ENCODE measurements around the gene TPST2.
A peak's percentile ranks its signal among the peaks of the same experiment; 100 is the strongest.
"Not testable (repeated sequence)": the region's sequence is repeated elsewhere in the genome, so short reads cannot be mapped to it uniquely, and the experiment has no call there.

The TPST2 gene

DNA sequence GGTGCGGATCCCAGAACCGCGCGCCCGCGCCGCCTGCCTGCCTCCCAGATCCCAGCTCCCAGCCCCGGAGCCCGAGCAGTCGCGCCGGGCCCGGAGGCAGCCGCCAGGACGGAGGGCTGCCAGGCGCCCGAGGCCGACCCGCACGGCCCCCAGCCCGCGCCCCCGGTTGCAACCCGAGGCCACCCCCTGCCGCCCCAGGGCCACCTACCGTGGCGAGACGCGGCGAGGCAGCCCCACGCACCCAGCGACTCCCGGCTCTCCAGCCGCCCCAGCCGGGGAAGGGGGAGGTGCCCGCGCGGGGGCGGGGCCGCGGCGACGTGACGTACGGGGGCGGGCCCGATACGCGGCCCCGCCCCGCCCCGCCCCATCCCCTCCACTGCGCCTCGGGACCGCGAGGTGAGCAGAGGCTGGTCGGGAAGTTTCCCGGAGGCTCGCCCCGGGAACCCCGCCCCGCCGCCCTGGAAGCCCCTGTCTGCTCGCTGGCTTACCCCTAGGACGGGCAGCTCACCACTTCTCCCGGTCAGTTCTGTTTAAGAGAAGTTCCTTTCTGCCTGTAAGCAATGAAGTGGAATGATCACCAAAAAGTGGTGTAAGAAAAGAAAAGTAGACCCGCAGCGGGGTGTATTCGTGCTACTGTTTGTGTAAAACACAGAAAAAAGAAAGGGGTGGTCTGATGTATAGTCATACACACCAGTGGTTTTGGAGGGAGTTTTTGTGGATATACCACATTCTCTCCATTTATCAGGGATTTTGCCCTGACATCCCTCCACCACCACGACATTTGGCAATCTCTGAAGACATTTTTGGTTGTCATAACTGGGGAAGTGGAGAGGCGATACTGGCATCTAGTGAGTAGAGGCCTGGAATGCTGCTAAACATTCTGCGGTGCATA, at the start of gene TPST2:
Gene TPST2 (minus strand): TSS at position 288 of the 892 bp plus-strand sequence. CDS start 48,502 bp downstream, outside the sequence.
- DNase-seq (ENCODE audit: low read depth) = peak; percentile 50

GRCh38 chr22:26636296-26636695, 46.4 kb upstream of the TPST2 start:
- DNase-seq (ENCODE audit: low read depth) = no peak

GRCh38 chr22:26635117-26635516, 45.2 kb upstream of the TPST2 start:
- DNase-seq (ENCODE audit: low read depth) = no peak

GRCh38 chr22:26634189-26634588, 44.3 kb upstream of the TPST2 start:
- no peak for DNase-seq (ENCODE audit: low read depth)

GRCh38 chr22:26632422-26633155, 42.7 kb upstream of the TPST2 start:
- no peak for DNase-seq (ENCODE audit: low read depth)

DNA sequence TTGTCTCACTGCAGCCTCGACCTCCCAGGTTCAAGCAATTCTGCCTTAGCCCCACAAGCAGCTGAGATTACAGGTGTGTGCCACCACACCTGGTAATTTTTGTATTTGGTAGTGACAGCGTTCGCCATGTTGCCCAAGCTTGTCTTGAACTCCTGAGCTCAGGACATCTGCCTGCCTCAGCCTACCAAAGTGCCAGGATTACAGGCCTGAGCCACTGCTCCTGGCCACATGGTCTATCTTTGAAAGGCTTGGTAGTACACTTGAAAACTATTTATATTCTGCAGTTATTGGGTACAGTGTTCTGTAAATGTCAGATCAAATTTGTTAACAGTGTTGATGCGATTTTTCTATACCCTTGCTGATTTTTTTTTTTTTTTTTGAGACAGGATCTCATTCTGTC, 41.4 kb upstream of the TPST2 start:
- DNase-seq (ENCODE audit: low read depth) = no peak

- DNase-seq (ENCODE audit: low read depth) = no peak
These were observed 40.2 kb upstream of the TPST2 start for GRCh38 chr22:26629988-26630761.

GRCh38 chr22:26624803-26625202, 34.9 kb upstream of the TPST2 start:
- DNase-seq (ENCODE audit: low read depth) = no peak

DNA sequence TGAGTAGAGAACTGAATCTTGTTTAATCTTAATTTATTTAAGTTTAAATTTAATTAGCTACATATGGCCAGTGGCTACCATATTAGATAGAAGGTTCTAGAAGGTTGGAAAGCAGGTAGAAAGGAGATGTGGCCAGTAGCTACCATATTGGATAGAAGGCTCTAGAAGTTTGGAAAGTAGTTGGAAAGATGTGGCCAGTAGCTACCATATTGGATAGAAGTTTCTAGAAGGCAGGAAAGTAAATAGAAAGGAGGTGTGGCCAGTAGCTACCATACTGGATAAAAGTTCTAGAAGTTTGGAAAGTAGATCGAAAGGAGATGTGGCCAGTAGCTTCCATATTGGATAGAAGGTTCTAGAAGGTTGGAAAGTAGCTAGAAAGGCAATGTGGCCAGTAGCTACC, 34.1 kb upstream of the TPST2 start:
- no peak for DNase-seq (ENCODE audit: low read depth)

- DNase-seq (ENCODE audit: low read depth) = no peak
These were observed 31.7 kb upstream of the TPST2 start, which contains the start of gene CRYBA4 for GRCh38 chr22:26621663-26622062. Gene CRYBA4 (plus strand): TSS chr22:26621963. CDS start chr22:26622597, 634 bp downstream.

DNA sequence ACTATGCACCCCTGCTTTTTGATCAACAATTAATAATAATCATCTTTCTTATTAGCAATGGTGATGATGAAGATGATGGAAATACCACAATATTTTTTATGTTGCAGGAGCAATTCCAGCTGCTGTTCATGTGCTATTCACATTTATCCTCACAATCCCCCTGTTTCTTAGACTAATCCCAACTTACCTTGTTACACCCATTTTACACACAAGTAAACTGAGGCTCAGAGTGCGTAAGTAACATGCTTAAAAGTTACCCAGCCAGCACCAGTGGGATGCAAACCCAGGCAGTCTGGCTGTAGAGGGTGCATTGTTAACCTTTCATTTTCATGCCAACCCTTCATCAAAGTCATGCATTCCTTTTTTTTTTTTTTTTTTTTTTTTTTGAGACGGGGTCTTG, 30.3 kb upstream of the TPST2 start:
- no peak for DNase-seq (ENCODE audit: low read depth)

DNA sequence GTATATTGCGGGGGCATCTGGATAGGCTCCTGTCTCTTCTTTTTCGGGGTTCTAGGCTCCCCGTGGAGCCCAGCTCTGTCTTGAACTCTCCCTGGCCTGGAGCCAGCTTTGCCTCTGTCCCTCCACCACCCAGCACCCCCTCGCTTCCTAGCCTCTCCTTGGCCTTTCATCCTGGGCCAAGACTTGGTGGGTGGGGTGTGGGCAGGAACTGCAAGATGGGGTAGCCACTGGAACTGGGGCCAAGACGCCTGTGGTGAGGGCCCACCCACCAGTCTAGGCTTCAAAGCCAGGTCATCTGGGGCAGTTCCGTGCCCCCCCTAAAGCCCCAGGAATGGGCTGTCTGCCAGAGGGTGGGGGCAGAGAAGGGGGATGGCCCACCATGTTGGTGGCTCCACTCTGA, 29.6 kb upstream of the TPST2 start:
- no peak for DNase-seq (ENCODE audit: low read depth)

DNA sequence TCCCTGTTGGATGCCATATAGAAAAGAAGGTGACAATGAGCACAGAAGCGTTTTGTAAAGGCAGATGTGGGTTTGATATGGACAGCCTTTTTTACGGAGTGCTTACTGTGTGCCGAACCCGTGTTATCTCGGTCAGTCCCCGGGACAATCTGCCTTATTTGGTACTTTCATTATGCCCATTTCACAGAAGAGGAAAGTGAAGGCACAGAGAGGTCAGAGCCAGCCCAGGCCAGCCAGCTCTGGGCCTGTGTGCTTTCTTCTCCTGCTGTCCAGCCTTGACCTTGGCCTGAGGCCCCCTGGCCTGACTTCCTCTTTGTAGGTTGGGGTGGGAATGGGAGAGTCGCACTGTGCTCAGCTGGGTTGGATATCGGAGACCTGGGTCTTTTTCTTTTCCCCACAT, 28.5 kb upstream of the TPST2 start:
- DNase-seq (ENCODE audit: low read depth) = no peak

GRCh38 chr22:26617271-26618199, 27.6 kb upstream of the TPST2 start, which contains the start of gene CRYBB1:
Gene CRYBB1 (minus strand): TSS chr22:26618027. CDS start chr22:26616319, 1,708 bp downstream.
- no peak for DNase-seq (ENCODE audit: low read depth)

DNA sequence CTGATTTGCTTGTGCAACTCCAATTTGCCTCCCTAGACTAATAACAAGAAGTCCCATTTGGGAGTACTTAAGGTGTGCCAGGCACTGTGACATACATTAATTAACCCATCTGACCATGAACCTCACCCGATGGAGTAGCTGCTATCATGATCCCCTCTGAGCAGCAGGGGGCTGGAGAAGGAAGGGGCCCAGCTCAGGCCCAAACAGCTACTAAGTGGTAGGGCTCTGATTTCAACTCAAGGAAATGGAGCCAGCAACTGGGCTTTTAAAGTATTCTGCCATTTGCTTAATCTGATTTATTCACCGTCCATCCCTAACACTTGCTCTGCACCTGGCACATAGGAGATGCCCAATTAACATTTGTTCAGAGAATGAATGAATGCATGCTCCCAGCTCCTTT, 26.7 kb upstream of the TPST2 start:
- DNase-seq (ENCODE audit: low read depth) = no peak

DNA sequence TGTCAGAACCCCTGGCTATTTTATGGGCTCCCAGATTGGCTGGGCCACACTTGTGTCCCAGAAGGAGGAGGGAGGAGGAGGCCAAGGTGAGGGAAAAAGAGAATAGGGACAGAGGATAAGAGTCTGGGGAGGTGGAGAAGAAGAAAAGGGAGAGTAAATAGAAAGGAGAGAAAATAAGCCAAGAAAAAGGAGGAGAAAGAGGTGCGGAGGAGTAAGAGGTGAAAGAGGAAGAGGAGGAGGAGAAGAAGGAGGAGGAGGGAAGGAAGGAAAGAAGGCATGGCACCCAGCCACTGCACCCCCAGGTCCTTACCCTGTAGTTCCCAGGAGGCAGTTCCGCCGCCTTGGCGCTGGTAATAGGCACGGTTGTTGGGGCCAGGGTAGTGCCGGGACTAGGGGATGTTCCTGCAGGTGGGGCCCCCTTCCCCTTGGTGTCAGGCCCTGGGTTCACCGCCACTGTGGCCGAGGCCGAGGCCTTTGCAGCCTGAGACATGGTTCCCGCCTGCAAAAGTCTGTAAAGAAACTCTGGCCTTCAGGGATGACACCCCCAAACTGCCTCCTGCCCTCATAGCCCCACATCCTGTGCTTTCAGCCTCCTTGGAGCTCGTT, 26.0 kb upstream of the TPST2 start:
- no peak for DNase-seq (ENCODE audit: low read depth)

DNA sequence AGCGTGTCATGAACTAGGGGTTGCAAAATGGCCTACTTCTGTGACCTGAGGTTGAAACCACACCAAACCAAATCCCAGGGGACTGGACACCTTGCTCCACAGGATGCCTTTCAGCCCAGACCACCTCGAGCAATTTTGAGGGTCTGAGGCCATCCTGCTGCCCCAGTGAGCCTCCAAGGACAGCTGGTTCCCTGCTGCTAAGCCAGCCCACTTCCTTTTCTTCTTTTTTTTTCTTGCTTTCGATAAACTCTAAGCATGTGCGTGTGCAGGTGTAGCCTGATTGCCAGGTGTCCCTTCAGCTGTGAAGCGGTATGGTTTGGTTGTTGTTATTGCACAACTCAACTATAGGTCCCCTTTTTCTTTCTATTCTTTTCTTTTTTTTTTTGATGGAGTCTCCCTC, 25.2 kb upstream of the TPST2 start:
- no peak for DNase-seq (ENCODE audit: low read depth)

DNA sequence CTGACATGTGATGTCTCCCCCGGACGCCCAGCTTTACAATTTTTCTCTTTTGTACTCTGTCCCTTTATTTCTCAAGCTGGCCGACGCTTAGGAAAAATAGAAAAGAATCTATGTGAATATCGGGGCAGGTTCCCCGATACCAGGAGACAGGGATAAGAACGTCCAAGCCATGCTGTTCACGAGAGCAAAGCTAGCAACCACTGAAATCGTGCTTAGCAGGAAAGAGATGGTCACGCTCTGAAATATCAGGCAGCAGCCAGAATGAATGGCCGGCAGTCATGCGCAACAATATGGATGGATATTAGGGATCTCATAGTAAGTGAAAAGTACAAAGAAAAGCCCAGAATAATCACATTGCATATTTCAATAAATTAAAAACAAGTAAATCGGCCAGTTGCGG, 24.4 kb upstream of the TPST2 start:
- DNase-seq (ENCODE audit: low read depth) = no peak

GRCh38 chr22:26613753-26614152, 23.8 kb upstream of the TPST2 start:
- DNase-seq (ENCODE audit: low read depth) = not testable (repeated sequence)

DNA sequence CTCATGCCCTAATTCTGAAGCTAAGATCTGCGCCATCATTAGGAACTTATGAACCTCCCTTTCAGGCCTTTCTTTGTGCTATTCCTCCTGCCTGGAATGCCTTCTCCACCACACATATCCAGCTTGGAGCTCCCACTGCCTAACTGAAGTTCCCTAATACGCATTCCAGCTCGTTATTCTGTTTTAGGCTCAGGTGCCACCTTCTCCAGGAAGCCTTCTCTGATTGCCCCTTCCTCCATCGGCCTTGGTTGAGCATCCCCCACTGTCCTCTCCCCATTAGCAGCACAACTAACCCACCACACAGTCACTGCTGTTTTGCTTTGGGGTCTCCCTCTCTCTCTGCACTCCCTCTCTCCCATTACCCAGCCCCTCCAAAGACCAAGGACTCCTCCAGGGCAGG, 22.7 kb upstream of the TPST2 start:
- DNase-seq (ENCODE audit: low read depth) = no peak

- no peak for DNase-seq (ENCODE audit: low read depth)
These were observed 21.1 kb upstream of the TPST2 start for GRCh38 chr22:26610996-26611395.

Data from GM04504 (cell line).